PC-3 (cell line): Measurements from ENCODE around the gene NTHL1. TPM values are rescaled to one million over a fixed set of nuclear protein-coding genes. Genes with fewer than 3 reads are reported as not detected.
"Not testable (repeated sequence)": the region's sequence is repeated elsewhere in the genome, so short reads cannot be mapped to it uniquely, and the experiment has no call there.

Experiments
- ATAC-seq: fragments of 200-7000 bp; cut with Tn5 transposase; 2 replicates; pipeline ENCODE4 v1.9.1; 2020; ENCODE audit warnings: mild to moderate bottlenecking, moderate library complexity
- BruUV-seq: library from RNA; stranded (reverse); fragments of 400-500 nt; replicated peaks from 2 replicates; lab custom pipeline; 2021; lab: Mats Ljungman, UMichigan
- CTCF ChIA-PET: fragments of 300-600 bp; sonication (Branson Sonifier 250); formaldehyde crosslinking; loops from one replicate; lab custom pipeline; 2022; ENCODE audit warnings: antibody characterized with exemption; lab: Charles Lee
- POLR2A ChIA-PET: fragments of 300-600 bp; sonication (Branson Sonifier 250); formaldehyde crosslinking; loops from one replicate; lab custom pipeline; 2022; ENCODE audit warnings: antibody characterized with exemption; ENCODE audit not compliant: unreplicated experiment; lab: Charles Lee
- DNase-seq: peaks from one replicate; pipeline ENCODE4 v3.0.0-alpha.2; 2015
- H2AFZ ChIP-seq: fragments of 300-600 bp; sonication (generic); 2 replicates; pipeline ENCODE4 v1.6.0; 2016; ENCODE audit warnings: antibody characterized with exemption, low read length
- H3F3A ChIP-seq: fragments of 300-600 bp; sonication (generic); one replicate; pipeline ENCODE4 v1.6.0; 2017; ENCODE audit warnings: antibody characterized with exemption, low read length, control low read depth, mild to moderate bottlenecking; ENCODE audit not compliant: unreplicated experiment
- H3K27ac ChIP-seq: fragments of 300-600 bp; sonication (generic); 2 replicates; pipeline ENCODE4 v1.5.1; 2016; ENCODE audit warnings: mild to moderate bottlenecking, low read length
- H3K27me3 ChIP-seq: fragments of 300-600 bp; sonication (generic); 2 replicates; pipeline ENCODE4 v1.6.1; 2016; ENCODE audit warnings: low read length, mixed read lengths
- H3K36me3 ChIP-seq: fragments of 300-600 bp; sonication (generic); 2 replicates; pipeline ENCODE4 v1.6.1; 2016; ENCODE audit warnings: low read depth, mixed run types, low read length, mixed read lengths
- H3K4me1 ChIP-seq: fragments of 300-600 bp; sonication (generic); 2 replicates; pipeline ENCODE4 v1.5.1; 2016; ENCODE audit warnings: low read length; ENCODE audit not compliant: insufficient read depth
- H3K4me2 ChIP-seq: fragments of 300-600 bp; sonication (generic); 2 replicates; pipeline ENCODE4 v1.6.0; 2016; ENCODE audit warnings: low read length
- H3K4me3 ChIP-seq: fragments of 300-600 bp; sonication (generic); 2 replicates; pipeline ENCODE4 v1.5.1; 2016; ENCODE audit warnings: mild to moderate bottlenecking, low read length, mixed read lengths
- H3K79me2 ChIP-seq: fragments of 300-600 bp; sonication (generic); 2 replicates; pipeline ENCODE4 v1.6.1; 2017; ENCODE audit warnings: low read length, mixed read lengths
- H3K9ac ChIP-seq: fragments of 300-600 bp; sonication (generic); 2 replicates; pipeline ENCODE4 v1.6.0; 2016; ENCODE audit warnings: mild to moderate bottlenecking, low read length
- H3K9me2 ChIP-seq: fragments of 300-600 bp; sonication (generic); replicated peaks from 2 replicates; pipeline ENCODE4 v1.6.1; 2016; ENCODE audit warnings: mixed run types, low read length, mixed read lengths
- H3K9me3 ChIP-seq: fragments of 300-600 bp; sonication (generic); 2 replicates; pipeline ENCODE4 v1.6.1; 2016; ENCODE audit warnings: low read length, mixed read lengths
- H4K20me1 ChIP-seq: fragments of 300-600 bp; sonication (generic); 2 replicates; pipeline ENCODE4 v1.6.1; 2016; ENCODE audit warnings: low read length, mixed read lengths
- CTCF ChIP-seq: fragments of 300-600 bp; sonication (generic); conservative IDR thresholded peaks from 2 replicates; pipeline ENCODE4 v1.5.1; 2017; ENCODE audit warnings: antibody characterized with exemption, low read depth, mild to moderate bottlenecking, low read length
- EZH2 ChIP-seq: fragments of 300-600 bp; sonication (generic); IDR thresholded peaks from one replicate; pipeline ENCODE4 v1.6.1; 2017; ENCODE audit warnings: antibody characterized with exemption, mild to moderate bottlenecking, low read length; ENCODE audit not compliant: unreplicated experiment
- EZH2phosphoT487 ChIP-seq: fragments of 300-600 bp; sonication (generic); IDR thresholded peaks from 2 replicates; pipeline ENCODE4 v1.6.1; 2018; ENCODE audit warnings: mild to moderate bottlenecking, antibody characterized with exemption, low read length, borderline replicate concordance
- intact Hi-C: fragments of 100-400 bp; cut with micrococcal nuclease; formaldehyde crosslinking; loops from 2 replicates; pipeline ENCODE4 v1.9.0; 2023
- total RNA-seq: library from RNA; depleted of rRNA; stranded (reverse); fragments of >200 nt; gene quantifications from 2 replicates; pipeline ENCODE4 v1.2.3, GENCODE V29; 2014

The NTHL1 gene
- total RNA-seq, 1 experiment from 2014 or later = 90.1 TPM

GRCh38 chr16:2015947-2016208, 31.8 kb downstream of the NTHL1 start:
- ATAC-seq (no peak), DNase-seq (no peak)
- intact Hi-C loops = no loop called here
- H4K20me1 ChIP-seq = no peaks in the 10 kb centered on the region
- H3K27me3 ChIP-seq = no peaks in the 10 kb centered on the region; the same call in 1 of the 2 replicates
- peak overlapping the region; percentile 87 for H3K27ac ChIP-seq
- H3K9me2 ChIP-seq = no peaks in the 10 kb centered on the region
- no peaks in the 10 kb centered on the region for H3F3A ChIP-seq
- CTCF ChIA-PET = interaction anchor here (0.5 to 1.1 kb wide), 3 partner anchors 26 to 978 kb away, joined by 3 to 6 read pairs (median 5); no protein-coding TSS in a partner anchor
- BruUV-seq = TSS peak; percentile 90
- no peak overlapping the region for H3K4me3 ChIP-seq
- no peaks in the 10 kb centered on the region for H3K36me3 ChIP-seq
- peaks cover 13% of the 10 kb centered on the region for H3K4me1 ChIP-seq
- no peaks in the 10 kb centered on the region for H3K9me3 ChIP-seq
- TF ChIP-seq CTCF = no peak
- no peak for TF ChIP-seq EZH2phosphoT487
- TF ChIP-seq EZH2 = no peak
- peak overlapping the region; percentile 59 for H3K4me2 ChIP-seq
- H2AFZ ChIP-seq = peak overlapping the region; percentile 7; the same call in 1 of the 2 replicates
- POLR2A ChIA-PET = no interaction called here
- no peaks in the 10 kb centered on the region for H3K79me2 ChIP-seq
- peak overlapping the region; percentile 49 for H3K9ac ChIP-seq

GRCh38 chr16:2015117-2015946, 32.3 kb downstream of the NTHL1 start:
- H3K4me2 ChIP-seq = peak overlapping the region; percentile 59
- no peaks in the 10 kb centered on the region for H3K27me3 ChIP-seq
- BruUV-seq = TSS peak; percentile 98
- H3K4me3 ChIP-seq = peak overlapping the region; percentile 13; the same call in 1 of the 2 replicates
- POLR2A ChIA-PET = interaction anchor here (0.6 kb wide), 1 partner anchor 30 kb away, joined by 5 read pairs; no protein-coding TSS in a partner anchor
- no peaks in the 10 kb centered on the region for H3K36me3 ChIP-seq
- ATAC-seq (peak; percentile 91), DNase-seq (peak; percentile 92)
- no peaks in the 10 kb centered on the region for H3F3A ChIP-seq
- no peaks in the 10 kb centered on the region for H3K9me2 ChIP-seq
- TF ChIP-seq EZH2phosphoT487 (no peak), CTCF (no peak), EZH2 (no peak)
- peaks cover 2% of the 10 kb centered on the region; the same call in 1 of the 2 replicates for H3K79me2 ChIP-seq
- H2AFZ ChIP-seq = peak overlapping the region; percentile 7
- CTCF ChIA-PET = interaction anchor here (0.6 to 1.1 kb wide), 2 partner anchors 55 to 979 kb away, joined by 3 to 5 read pairs; no protein-coding TSS in a partner anchor
- H3K27ac ChIP-seq = peak overlapping the region; percentile 87
- H4K20me1 ChIP-seq = no peaks in the 10 kb centered on the region
- H3K9me3 ChIP-seq = no peaks in the 10 kb centered on the region
- H3K4me1 ChIP-seq = peaks cover 17% of the 10 kb centered on the region
- intact Hi-C loops = no loop called here
- peak overlapping the region; percentile 49 for H3K9ac ChIP-seq

- Histone ChIP-seq H3K9ac (no peak overlapping the region), H3F3A (no peaks in the 10 kb centered on the region), H3K27me3 (no peaks in the 10 kb centered on the region), H3K4me3 (no peak overlapping the region), H3K4me2 (no peak overlapping the region), H3K9me2 (no peaks in the 10 kb centered on the region), H4K20me1 (no peaks in the 10 kb centered on the region), H3K4me1 (peaks cover 22% of the 10 kb centered on the region), H3K36me3 (no peaks in the 10 kb centered on the region), H2AFZ (no peak overlapping the region), H3K27ac (no peak overlapping the region), H3K79me2 (peaks cover 18% of the 10 kb centered on the region), H3K9me3 (no peaks in the 10 kb centered on the region)
- DNase-seq = no peak
- no peak for ATAC-seq
- ChIA-PET CTCF (no interaction called here), POLR2A (no interaction called here)
- intact Hi-C loops = no loop called here
- no TSS peak for BruUV-seq
- TF ChIP-seq EZH2 (no peak), CTCF (no peak), EZH2phosphoT487 (no peak)
Measured at GRCh38 chr16:2013527-2013926, 34.1 kb downstream of the NTHL1 start.

GRCh38 chr16:2011726-2012125, 35.9 kb downstream of the NTHL1 start:
- H3K9me3 ChIP-seq, CTCF ChIA-PET, H3K4me2 ChIP-seq, H3K27ac ChIP-seq, POLR2A ChIA-PET, H3F3A ChIP-seq, H3K4me3 ChIP-seq, H3K9me2 ChIP-seq, intact Hi-C loops, H3K27me3 ChIP-seq, BruUV-seq, H2AFZ ChIP-seq, H3K36me3 ChIP-seq, DNase-seq, ATAC-seq, H3K9ac ChIP-seq: not testable (repeated sequence)
- Histone ChIP-seq H3K4me1 (peaks cover 35% of the 10 kb centered on the region), H3K79me2 (peaks cover 36% of the 10 kb centered on the region), H4K20me1 (peaks cover 12% of the 10 kb centered on the region)
